Activated CD4-positive, CD25-positive, alpha-beta regulatory T cell (primary cell): ENCODE data around the gene KRTAP10-4.
"Not testable (repeated sequence)": the region's sequence is repeated elsewhere in the genome, so short reads cannot be mapped to it uniquely, and the experiment has no call there.

ENCODE experiments used
- DNase-seq, 4 experiments: peaks; one replicate each; lab custom pipeline; 2025; lab: John Stamatoyannopoulos, UW

The KRTAP10-4 gene

GRCh38 chr21:44573630-44574456, at the start of gene KRTAP10-4:
KRTAP10-4 (plus strand) TSS chr21:44573729; CDS start chr21:44573759, 30 bp downstream.
- DNase-seq, result not testable (repeated sequence)

GRCh38 chr21:44524414-44525371, 48.8 kb upstream of the KRTAP10-4 start:
- DNase-seq, result no peak

GRCh38 chr21:44525391-44526095, 48.0 kb upstream of the KRTAP10-4 start:
- no peak for DNase-seq

GRCh38 chr21:44526096-44526997, 47.2 kb upstream of the KRTAP10-4 start:
- DNase-seq, result no peak

GRCh38 chr21:44527156-44527982, 46.2 kb upstream of the KRTAP10-4 start:
- no peak for DNase-seq

- DNase-seq, result no peak
Observed at GRCh38 chr21:44527983-44528633, 45.4 kb upstream of the KRTAP10-4 start.

GRCh38 chr21:44528634-44528995, 44.9 kb upstream of the KRTAP10-4 start:
- DNase-seq, result no peak

- DNase-seq, result no peak
Observed at GRCh38 chr21:44529011-44529421, 44.5 kb upstream of the KRTAP10-4 start.

GRCh38 chr21:44529503-44530125, 43.9 kb upstream of the KRTAP10-4 start:
- DNase-seq, result no peak

- DNase-seq, result no peak
Observed at GRCh38 chr21:44530221-44530902, 43.2 kb upstream of the KRTAP10-4 start.

- DNase-seq, result no peak
Observed at GRCh38 chr21:44530903-44531605, 42.5 kb upstream of the KRTAP10-4 start.

- DNase-seq, result no peak
Observed at GRCh38 chr21:44531606-44532564, 41.6 kb upstream of the KRTAP10-4 start.

GRCh38 chr21:44532712-44533111, 40.8 kb upstream of the KRTAP10-4 start:
- no peak for DNase-seq

- no peak for DNase-seq
Observed at GRCh38 chr21:44533121-44533890, 40.2 kb upstream of the KRTAP10-4 start.

GRCh38 chr21:44533891-44534627, 39.5 kb upstream of the KRTAP10-4 start:
- no peak for DNase-seq
